ENCODE data around the gene FLNB. TPM values are rescaled to one million over a fixed set of nuclear protein-coding genes. Genes with fewer than 3 reads are reported as not detected.
A peak's percentile ranks its signal among the peaks of the same experiment; 100 is the strongest.

FLNB gene
- total RNA-seq, 4 donors from 2014 or later, result 265 to 345 (median 277) TPM

DNA sequence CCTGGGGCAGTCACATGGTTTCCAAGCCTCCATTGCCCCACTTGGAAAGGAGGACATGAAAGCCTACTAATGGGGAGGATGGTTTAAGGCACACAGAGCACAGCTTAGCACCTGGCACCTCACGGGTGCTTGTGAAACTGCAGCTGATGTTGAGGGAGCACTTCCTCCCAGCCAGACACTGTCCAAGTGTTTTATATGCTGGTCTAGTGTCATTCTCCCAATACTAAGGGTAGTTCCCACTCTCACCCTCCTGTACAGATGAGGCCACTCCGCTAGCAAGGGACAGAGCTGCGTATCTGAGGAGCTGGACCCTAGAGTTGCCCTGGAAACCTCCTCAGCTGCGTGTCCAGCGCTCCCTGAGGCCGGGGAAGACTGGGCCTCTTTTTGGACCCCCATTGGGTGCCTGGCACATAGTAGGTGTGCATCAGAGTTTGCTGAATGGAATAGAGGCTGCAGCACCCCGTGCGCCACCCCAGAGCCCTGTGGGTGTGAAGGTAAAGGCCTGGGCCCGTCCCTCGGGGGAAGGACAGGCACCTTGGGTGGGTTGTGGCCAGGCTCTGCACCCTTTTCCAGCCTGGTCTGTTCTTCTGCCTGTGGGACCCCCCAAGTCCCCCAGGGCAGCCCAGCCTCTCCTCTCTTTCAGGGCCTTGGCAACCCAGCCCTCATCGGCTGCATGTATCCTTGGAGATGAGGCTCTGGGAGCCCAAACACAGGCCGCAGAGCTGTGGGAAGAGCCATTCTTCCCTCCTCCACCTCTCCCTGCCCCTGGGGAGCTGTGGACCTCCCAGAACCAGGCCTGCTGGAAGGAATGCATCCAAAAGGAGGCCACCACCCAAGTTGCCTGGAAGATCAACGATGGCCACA lies 171.2 kb downstream of the FLNB start:
- Histone ChIP-seq H3K4me3 (no peak overlapping the region), H3K27ac (peak overlapping the region in 1 of 4 donors; percentile 43), H3K27me3 (no peaks in the 10 kb centered on the region), H3K4me1 (peaks cover 0 to 43% (median 25%) of the 10 kb centered on the region in 4 donors), H3K36me3 (no peaks in the 10 kb centered on the region), H3K9me3 (no peaks in the 10 kb centered on the region)
- no peak for DNase-seq (ENCODE audit: low spot score in 2 of 2)
- 84 to 86% methylated on average over 11 to 12 of the region's 13 CpGs for WGBS, 2 donors
- no peak for TF ChIP-seq EP300 (IDR thresholded peaks at IDR 0.05)
- TF ChIP-seq POLR2A (IDR thresholded peaks at IDR 0.05), result no peak
- TF ChIP-seq, protein P1, sequence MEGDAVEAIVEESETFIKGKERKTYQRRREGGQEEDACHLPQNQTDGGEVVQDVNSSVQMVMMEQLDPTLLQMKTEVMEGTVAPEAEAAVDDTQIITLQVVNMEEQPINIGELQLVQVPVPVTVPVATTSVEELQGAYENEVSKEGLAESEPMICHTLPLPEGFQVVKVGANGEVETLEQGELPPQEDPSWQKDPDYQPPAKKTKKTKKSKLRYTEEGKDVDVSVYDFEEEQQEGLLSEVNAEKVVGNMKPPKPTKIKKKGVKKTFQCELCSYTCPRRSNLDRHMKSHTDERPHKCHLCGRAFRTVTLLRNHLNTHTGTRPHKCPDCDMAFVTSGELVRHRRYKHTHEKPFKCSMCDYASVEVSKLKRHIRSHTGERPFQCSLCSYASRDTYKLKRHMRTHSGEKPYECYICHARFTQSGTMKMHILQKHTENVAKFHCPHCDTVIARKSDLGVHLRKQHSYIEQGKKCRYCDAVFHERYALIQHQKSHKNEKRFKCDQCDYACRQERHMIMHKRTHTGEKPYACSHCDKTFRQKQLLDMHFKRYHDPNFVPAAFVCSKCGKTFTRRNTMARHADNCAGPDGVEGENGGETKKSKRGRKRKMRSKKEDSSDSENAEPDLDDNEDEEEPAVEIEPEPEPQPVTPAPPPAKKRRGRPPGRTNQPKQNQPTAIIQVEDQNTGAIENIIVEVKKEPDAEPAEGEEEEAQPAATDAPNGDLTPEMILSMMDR (IDR thresholded peaks at IDR 0.05), result no peak

DNA sequence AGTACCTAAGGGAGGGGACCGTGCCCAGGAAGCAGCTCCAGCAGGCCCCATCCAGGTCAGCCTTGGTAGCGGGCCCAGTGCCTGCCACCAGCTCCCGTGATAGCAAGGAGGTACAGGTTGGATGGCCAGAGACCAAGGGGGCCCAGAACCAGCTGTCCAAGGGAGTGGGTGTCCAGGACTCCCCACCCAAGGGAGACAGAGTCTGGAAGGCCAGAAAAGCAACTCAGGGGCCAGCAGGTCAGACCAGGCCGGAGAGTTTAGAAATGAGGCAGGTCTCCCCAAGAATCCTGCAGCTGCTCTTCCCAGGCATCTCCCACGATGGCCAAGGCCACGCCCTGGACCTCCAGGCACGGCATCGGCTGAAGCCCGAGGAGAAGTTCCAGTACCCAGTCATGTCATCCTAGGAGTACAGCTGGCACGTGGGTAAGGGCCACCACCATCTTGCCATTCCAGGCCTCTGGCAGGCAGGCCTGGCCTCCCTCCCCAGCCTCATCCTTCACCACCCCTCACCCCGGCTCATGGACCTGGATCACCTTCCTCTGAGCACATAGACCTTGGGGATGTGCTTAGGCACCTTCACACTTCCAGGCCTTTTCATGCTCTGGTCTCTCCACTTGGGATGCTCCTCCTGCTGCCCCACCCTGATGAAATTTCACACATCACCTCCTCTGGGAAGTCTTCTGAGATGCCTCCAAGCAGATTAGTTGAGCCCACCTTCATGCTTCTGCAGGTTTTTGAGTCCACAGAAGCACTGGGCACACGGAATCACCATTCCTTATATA lies 172.1 kb downstream of the FLNB start:
- Histone ChIP-seq H3K27ac (peak overlapping the region in 1 of 4 donors; percentile 43), H3K9me3 (no peaks in the 10 kb centered on the region), H3K36me3 (no peaks in the 10 kb centered on the region), H3K27me3 (no peaks in the 10 kb centered on the region), H3K4me1 (peaks cover 0 to 35% (median 18%) of the 10 kb centered on the region in 4 donors), H3K4me3 (no peak overlapping the region)
- TF ChIP-seq EP300 (IDR thresholded peaks at IDR 0.05) (no peak), POLR2A (IDR thresholded peaks at IDR 0.05) (no peak)
- TF ChIP-seq, protein P1 (IDR thresholded peaks at IDR 0.05), result no peak
- 79 to 80% methylated on average over 9 to 12 of the region's 12 CpGs for WGBS, 2 donors
- DNase-seq (ENCODE audit: low spot score in 2 of 2), result no peak

DNA sequence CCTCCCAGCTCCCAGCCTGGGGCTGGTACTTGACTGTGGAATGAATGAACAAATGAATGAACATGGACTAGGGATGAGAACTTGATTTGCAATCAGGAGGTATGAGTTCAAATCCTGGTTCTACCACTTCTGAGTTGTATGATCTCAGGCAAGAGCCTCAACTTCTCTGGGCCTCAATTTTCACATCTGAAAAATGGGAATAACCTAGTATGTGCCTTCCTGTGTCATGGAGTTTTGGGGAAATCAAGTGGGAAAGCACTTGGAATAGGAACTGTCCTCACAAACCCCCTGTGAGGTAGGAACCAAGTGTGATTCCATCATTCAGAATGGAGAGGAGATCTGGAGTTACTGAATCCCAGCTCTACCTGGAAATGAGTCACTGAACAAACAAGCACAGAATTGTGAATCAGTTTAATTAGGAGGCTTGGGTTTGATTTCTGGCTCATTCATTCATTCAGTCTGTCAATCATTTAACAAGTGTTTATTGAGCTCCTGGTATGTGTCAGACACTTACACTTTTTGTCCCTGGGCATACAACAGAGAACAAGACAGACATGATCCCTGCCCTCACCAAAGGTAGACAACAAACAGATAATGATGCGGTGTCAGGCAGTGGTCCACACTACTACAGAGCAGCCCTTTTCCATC lies 172.8 kb downstream of the FLNB start:
- Histone ChIP-seq H3K4me3 (no peak overlapping the region), H3K27ac (no peak overlapping the region), H3K27me3 (no peaks in the 10 kb centered on the region), H3K9me3 (no peaks in the 10 kb centered on the region), H3K4me1 (peaks cover 0 to 27% (median 12%) of the 10 kb centered on the region in 4 donors), H3K36me3 (no peaks in the 10 kb centered on the region)
- 92 to 95% methylated on average over 1 of the region's 1 CpG for WGBS, 2 donors
- DNase-seq (ENCODE audit: low spot score in 2 of 2), result no peak
- no peak for TF ChIP-seq EP300 (IDR thresholded peaks at IDR 0.05)
- TF ChIP-seq POLR2A (IDR thresholded peaks at IDR 0.05), result no peak
- TF ChIP-seq, protein P1 (IDR thresholded peaks at IDR 0.05), result no peak

DNA sequence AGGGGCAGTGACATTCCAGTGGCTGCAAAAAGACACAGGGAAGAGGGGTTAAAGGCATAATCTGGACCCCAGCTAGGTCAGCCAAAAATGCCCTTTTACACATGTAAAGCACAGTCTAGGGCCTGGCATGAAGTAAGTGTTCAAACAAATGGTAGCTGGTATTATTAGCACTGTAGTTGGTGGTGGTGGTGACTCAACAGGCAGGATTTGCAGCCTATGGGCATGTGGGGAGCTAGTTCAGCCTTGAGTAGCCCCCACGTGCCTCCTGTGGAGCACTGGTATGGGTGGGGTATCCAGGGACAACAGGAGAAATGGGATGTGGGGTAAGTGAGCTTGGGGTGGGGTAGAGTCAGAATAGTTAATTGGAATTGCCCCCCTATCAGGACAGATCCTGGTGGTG lies 175.0 kb downstream of the FLNB start:
- TF ChIP-seq, protein P1 (IDR thresholded peaks at IDR 0.05), result no peak
- TF ChIP-seq EP300 (IDR thresholded peaks at IDR 0.05) (no peak), POLR2A (IDR thresholded peaks at IDR 0.05) (no peak)
- Histone ChIP-seq H3K27me3 (no peaks in the 10 kb centered on the region), H3K27ac (no peak overlapping the region), H3K9me3 (no peaks in the 10 kb centered on the region), H3K4me1 (peaks cover 0 to 10% (median 2%) of the 10 kb centered on the region in 4 donors), H3K4me3 (no peak overlapping the region), H3K36me3 (no peaks in the 10 kb centered on the region)
- DNase-seq (ENCODE audit: low spot score in 2 of 2), result no peak
- 93 to 96% methylated on average over 1 of the region's 1 CpG for WGBS, 2 donors
